Measurements from ENCODE around the gene SEC61G.

DNA sequence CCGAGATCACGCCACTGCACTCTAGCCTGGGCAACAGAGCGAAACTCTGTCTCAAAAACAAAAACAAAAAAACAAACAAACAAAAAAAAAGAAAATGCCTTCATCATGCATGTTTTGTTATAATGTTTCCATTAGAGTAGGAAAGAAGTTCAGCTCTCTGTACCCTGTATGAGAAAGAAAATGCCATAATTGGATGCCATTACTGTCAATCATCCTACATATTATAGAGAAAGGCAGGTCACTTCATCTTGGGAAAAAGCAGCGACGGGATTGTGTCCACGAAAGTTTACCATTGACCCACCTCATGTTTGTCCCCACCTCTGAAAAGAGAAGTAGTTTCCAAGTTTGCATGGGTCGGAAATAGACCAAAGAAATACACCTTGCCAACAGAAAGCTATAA, 33.8 kb downstream of the SEC61G start:
- TF ChIP-seq, protein P1, sequence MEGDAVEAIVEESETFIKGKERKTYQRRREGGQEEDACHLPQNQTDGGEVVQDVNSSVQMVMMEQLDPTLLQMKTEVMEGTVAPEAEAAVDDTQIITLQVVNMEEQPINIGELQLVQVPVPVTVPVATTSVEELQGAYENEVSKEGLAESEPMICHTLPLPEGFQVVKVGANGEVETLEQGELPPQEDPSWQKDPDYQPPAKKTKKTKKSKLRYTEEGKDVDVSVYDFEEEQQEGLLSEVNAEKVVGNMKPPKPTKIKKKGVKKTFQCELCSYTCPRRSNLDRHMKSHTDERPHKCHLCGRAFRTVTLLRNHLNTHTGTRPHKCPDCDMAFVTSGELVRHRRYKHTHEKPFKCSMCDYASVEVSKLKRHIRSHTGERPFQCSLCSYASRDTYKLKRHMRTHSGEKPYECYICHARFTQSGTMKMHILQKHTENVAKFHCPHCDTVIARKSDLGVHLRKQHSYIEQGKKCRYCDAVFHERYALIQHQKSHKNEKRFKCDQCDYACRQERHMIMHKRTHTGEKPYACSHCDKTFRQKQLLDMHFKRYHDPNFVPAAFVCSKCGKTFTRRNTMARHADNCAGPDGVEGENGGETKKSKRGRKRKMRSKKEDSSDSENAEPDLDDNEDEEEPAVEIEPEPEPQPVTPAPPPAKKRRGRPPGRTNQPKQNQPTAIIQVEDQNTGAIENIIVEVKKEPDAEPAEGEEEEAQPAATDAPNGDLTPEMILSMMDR (IDR thresholded peaks at IDR 0.05; ENCODE audit: low read depth, low read length): no peak
- no peak for TF ChIP-seq EZH2phosphoT487 (IDR thresholded peaks at IDR 0.05; ENCODE audit: low read depth)

Measured in OCI-LY3 (cell line).